SK-N-SH (cell line): ENCODE measurements around the gene IGF2. TPM values are rescaled to one million over a fixed set of nuclear protein-coding genes. Genes with fewer than 3 reads are reported as not detected.

Experiments
- CTCF ChIA-PET: fragments of 300-600, 350-600 bp; formaldehyde crosslinking; extraction: SDS; loops from one replicate; lab custom pipeline; 2021; lab: Yijun Ruan, JAX
- POLR2A ChIA-PET: fragments of 350-600 bp; sonication (Branson Sonifier 250); formaldehyde crosslinking; extraction: SDS; loops from one replicate; lab custom pipeline; 2020; ENCODE audit warnings: antibody characterized with exemption, inconsistent platforms; lab: Yijun Ruan, JAX
- DNase-seq: peaks from one replicate; pipeline ENCODE4 v3.0.0; 2012
- H2AFZ ChIP-seq: fragments of 200-600 bp; sonication (generic); 2 replicates; pipeline ENCODE4 v1.8.1; 2016; ENCODE audit warnings: antibody characterized with exemption, mild to moderate bottlenecking, low read depth
- H3F3A ChIP-seq: fragments of 200-600 bp; sonication (generic); replicated peaks from 2 replicates; pipeline ENCODE3; 2016; ENCODE audit warnings: antibody characterized with exemption, mild to moderate bottlenecking; ENCODE audit not compliant: insufficient read depth
- H3K27ac ChIP-seq, 2 experiments: fragments of 200-500 bp in 1 of 2; fragments of 200-600 bp in 1 of 2; sonication (Bioruptor generic) in 1 of 2; sonication (generic), shearing (Covaris generic) in 1 of 2; 2 replicates each; pipeline versions ENCODE4 v1.5.1 to v1.6.1; 2014 to 2016; ENCODE audit warnings: low read depth in 2 of 2, inconsistent platforms in 1 of 2, low read length in 1 of 2, mild to moderate bottlenecking in 1 of 2, mixed read lengths in 1 of 2
- H3K27me3 ChIP-seq: fragments of 200-600 bp; sonication (generic), shearing (Covaris generic); 2 replicates; pipeline ENCODE4 v1.6.1; 2016; ENCODE audit warnings: mixed run types; ENCODE audit not compliant: insufficient read depth
- H3K36me3 ChIP-seq, 2 experiments: fragments of 200-500 bp in 1 of 2; fragments of 200-600 bp in 1 of 2; sonication (Bioruptor generic) in 1 of 2; sonication (generic) in 1 of 2; replicated peaks in 1 of 2; 2 replicates each; pipeline versions ENCODE3 to v1.5.1; 2014 to 2016; ENCODE audit warnings: low read length in 1 of 2, mild to moderate bottlenecking in 1 of 2; ENCODE audit not compliant: insufficient read depth in 2 of 2, control insufficient read depth in 1 of 2
- H3K4me1 ChIP-seq, 2 experiments: fragments of 200-500 bp in 1 of 2; fragments of 200-600 bp in 1 of 2; sonication (Bioruptor generic) in 1 of 2; sonication (generic), shearing (Covaris generic) in 1 of 2; 2 replicates each; pipeline versions ENCODE4 v1.5.1 to v1.6.1; 2014 to 2016; ENCODE audit warnings: low read depth in 1 of 2, low read length in 1 of 2, mixed run types in 1 of 2; ENCODE audit not compliant: insufficient read depth in 2 of 2, control insufficient read depth in 1 of 2
- H3K4me2 ChIP-seq: fragments of 200-600 bp; sonication (generic), shearing (Covaris generic); 2 replicates; pipeline ENCODE4 v1.6.1; 2017; ENCODE audit warnings: mixed run types
- H3K4me3 ChIP-seq, 2 experiments: fragments of 200-500 bp in 1 of 2; fragments of 200-600 bp in 1 of 2; sonication (Bioruptor generic) in 1 of 2; sonication (generic), shearing (Covaris generic) in 1 of 2; 2 replicates each; pipeline versions ENCODE4 v1.5.1 to v1.8.1; 2014 to 2016; ENCODE audit warnings: low read depth in 2 of 2, inconsistent platforms in 1 of 2, low read length in 1 of 2, mild to moderate bottlenecking in 1 of 2, mixed read lengths in 1 of 2, moderate library complexity in 1 of 2
- H3K79me2 ChIP-seq: fragments of 200-600 bp; sonication (generic); 2 replicates; pipeline ENCODE4 v1.8.1; 2017; ENCODE audit warnings: mild to moderate bottlenecking; ENCODE audit not compliant: insufficient read depth
- H3K9ac ChIP-seq: fragments of 200-600 bp; sonication (generic); 2 replicates; pipeline ENCODE4 v1.6.1; 2017; ENCODE audit warnings: mixed run types
- H3K9me2 ChIP-seq: fragments of 200-600 bp; sonication (generic); 2 replicates; pipeline ENCODE4 v1.6.1; 2017; ENCODE audit warnings: mixed run types
- H3K9me3 ChIP-seq: fragments of 200-600 bp; sonication (generic); 2 replicates; pipeline ENCODE4 v1.6.1; 2017; ENCODE audit warnings: mixed run types, mild to moderate bottlenecking, moderate library complexity
- H4K20me1 ChIP-seq: fragments of 200-600 bp; sonication (generic); 2 replicates; pipeline ENCODE4 v1.6.1; 2017; ENCODE audit warnings: mild to moderate bottlenecking, mixed run types; ENCODE audit not compliant: insufficient read depth
- CHD2 ChIP-seq: fragments of 150-350 bp; IDR thresholded peaks from 2 replicates; pipeline ENCODE4 v1.6.1; 2018; ENCODE audit warnings: low read length; ENCODE audit not compliant: partially characterized antibody
- EZH2phosphoT487 ChIP-seq: fragments of 200-600 bp; sonication (generic); IDR thresholded peaks from 2 replicates; pipeline ENCODE4 v1.6.1; 2017; ENCODE audit warnings: low read depth, mixed run types, mild to moderate bottlenecking, antibody characterized with exemption, moderate library complexity, borderline replicate concordance
- FOSL2 ChIP-seq: IDR thresholded peaks from 2 replicates; pipeline ENCODE4 v1.4.0; 2012; ENCODE audit warnings: low read depth, mild to moderate bottlenecking, moderate library complexity, borderline replicate concordance
- GABPA ChIP-seq: IDR thresholded peaks from 2 replicates; pipeline ENCODE4 v1.4.0; 2012; ENCODE audit warnings: low read depth, mild to moderate bottlenecking
- GATA2 ChIP-seq: sonication (generic); formaldehyde crosslinking; IDR thresholded peaks from 2 replicates; pipeline ENCODE4 v1.5.0; 2020; ENCODE audit warnings: mild to moderate bottlenecking, missing genetic modification reagents
- JUND ChIP-seq: IDR thresholded peaks from 2 replicates; pipeline ENCODE4 v1.4.0; 2012
- MAX ChIP-seq: IDR thresholded peaks from 2 replicates; pipeline ENCODE4 v1.4.0; 2012; ENCODE audit warnings: low read depth
- NFIC ChIP-seq: IDR thresholded peaks from 2 replicates; pipeline ENCODE4 v1.4.0; 2012; ENCODE audit warnings: borderline replicate concordance
- PBX3 ChIP-seq: IDR thresholded peaks from 2 replicates; pipeline ENCODE4; 2012
- POLR2AphosphoS5 ChIP-seq: IDR thresholded peaks from 2 replicates; pipeline ENCODE4 v1.6.1; 2012; ENCODE audit warnings: low read depth, low read length
- RAD21 ChIP-seq: IDR thresholded peaks from 2 replicates; pipeline ENCODE4 v1.6.1; 2012; ENCODE audit warnings: mild to moderate bottlenecking, low read length
- RCOR1 ChIP-seq: fragments of 150-350 bp; IDR thresholded peaks from 2 replicates; pipeline ENCODE4 v1.6.1; 2017; ENCODE audit warnings: antibody characterized with exemption, low read length
- RFX5 ChIP-seq: IDR thresholded peaks from 2 replicates; pipeline ENCODE4 v1.6.1; 2012; ENCODE audit warnings: mild to moderate bottlenecking, improper control_type of control experiment, low read length
- RXRA ChIP-seq: IDR thresholded peaks from 2 replicates; pipeline ENCODE4 v1.4.0; 2012; ENCODE audit warnings: low read depth, mild to moderate bottlenecking, borderline replicate concordance
- SIN3A ChIP-seq: IDR thresholded peaks from 2 replicates; pipeline ENCODE4 v1.6.1; 2012; ENCODE audit warnings: low read depth, mild to moderate bottlenecking, low read length, moderate library complexity, borderline replicate concordance
- TEAD4 ChIP-seq: IDR thresholded peaks from 2 replicates; pipeline ENCODE4 v1.4.0; 2012; ENCODE audit warnings: mild to moderate bottlenecking, borderline replicate concordance; ENCODE audit not compliant: insufficient read depth
- WGBS: methylation state at CpG from one replicate; pipeline ENCODE4 v1.1.6; 2017; ENCODE audit warnings: low lambda C conversion rate; 5-methylcytosine and 5-hydroxymethylcytosine counted together
- polyA plus RNA-seq, 3 experiments: library from polyadenylated mRNA; depleted of rRNA; stranded (reverse); fragments of >200 nt; gene quantifications; 2 replicates each; pipeline ENCODE4 v1.2.3, GENCODE V29; 2012
- TF ChIP-seq, protein P1 (sequence below): fragments of 200-600 bp; sonication (generic); IDR thresholded peaks from 2 replicates; pipeline ENCODE4 v1.6.1; 2017; ENCODE audit warnings: antibody characterized with exemption, mild to moderate bottlenecking, moderate library complexity
- TF ChIP-seq, protein P2 (sequence below): IDR thresholded peaks from 2 replicates; pipeline ENCODE4 v1.6.1; 2012; ENCODE audit warnings: mild to moderate bottlenecking, low read depth, low read length, moderate library complexity

The IGF2 gene
- polyA plus RNA-seq, 1 of the 3 experiments (the other 2 are of a cell fraction) = 0.05 TPM

DNA sequence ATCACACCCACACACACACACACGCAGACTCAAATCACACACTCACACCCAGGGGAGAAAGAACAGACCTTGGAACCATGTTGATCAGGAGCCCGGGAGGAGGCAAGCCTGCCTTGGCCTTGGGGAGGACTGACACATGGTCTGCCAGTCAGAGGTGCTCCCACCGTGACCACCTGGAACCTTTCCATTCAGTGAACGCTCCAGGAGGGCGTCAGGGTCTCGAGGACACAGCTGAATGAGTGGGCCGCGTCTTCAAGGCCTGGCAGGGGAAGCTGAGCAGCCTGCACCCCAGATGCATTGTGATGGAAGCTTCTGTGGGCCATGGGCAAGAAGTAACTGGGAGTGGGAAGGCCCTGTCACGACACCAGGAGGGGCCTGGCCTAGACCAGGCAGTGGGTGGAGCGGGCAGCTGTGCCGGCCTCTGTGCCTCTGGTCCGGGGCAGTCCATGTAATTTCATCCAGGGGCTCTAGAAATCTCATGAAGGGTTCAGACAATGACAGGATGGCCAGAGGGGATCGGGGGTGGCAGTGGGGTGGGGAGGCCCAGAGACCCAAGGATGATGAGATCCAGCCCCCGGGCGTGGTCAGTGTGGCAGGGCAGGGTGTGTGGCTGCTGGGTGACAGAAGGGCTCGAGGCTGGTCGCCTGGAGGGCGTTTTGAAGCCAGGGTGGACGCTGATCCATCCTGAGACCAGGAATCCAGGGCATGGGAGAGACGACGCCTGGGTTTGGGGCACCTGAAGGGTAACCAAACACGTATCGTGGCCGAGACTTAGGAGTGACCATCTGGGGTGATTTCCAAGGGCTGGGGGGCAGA is 53.7 kb downstream of the IGF2 start:
- Histone ChIP-seq H3K27me3 (no peaks in the 10 kb centered on the region), H2AFZ (no peak overlapping the region), H3K79me2 (no peaks in the 10 kb centered on the region), H3K4me2 (no peak overlapping the region), H3K27ac (no peak overlapping the region), H4K20me1 (no peaks in the 10 kb centered on the region), H3K9ac (no peak overlapping the region), H3K4me1 (no peaks in the 10 kb centered on the region; a peak in 1 of 4 replicates), H3K4me3 (no peak overlapping the region), H3K36me3 (no peaks in the 10 kb centered on the region), H3K9me3 (no peaks in the 10 kb centered on the region), H3K9me2 (no peaks in the 10 kb centered on the region), H3F3A (no peaks in the 10 kb centered on the region)
- CTCF ChIA-PET = interaction anchor here (2.4 kb wide), 1 partner anchor 65 kb away, joined by 8 read pairs; no protein-coding TSS in a partner anchor
- 47% methylated on average over 8 of the region's 24 CpGs for WGBS
- POLR2A ChIA-PET = no interaction called here
- no peak for DNase-seq
- TF ChIP-seq NFIC (no peak), FOSL2 (no peak), JUND (no peak), GABPA (no peak), EZH2phosphoT487 (no peak)

GRCh38 chr11:2084721-2085120 is 54.5 kb downstream of the IGF2 start:
- Histone ChIP-seq H3K27ac (no peak overlapping the region), H4K20me1 (no peaks in the 10 kb centered on the region), H3F3A (no peaks in the 10 kb centered on the region), H3K36me3 (no peaks in the 10 kb centered on the region), H3K4me1 (no peaks in the 10 kb centered on the region), H3K27me3 (no peaks in the 10 kb centered on the region), H3K9ac (no peak overlapping the region), H2AFZ (no peak overlapping the region), H3K79me2 (no peaks in the 10 kb centered on the region), H3K9me3 (no peaks in the 10 kb centered on the region), H3K4me2 (no peak overlapping the region), H3K4me3 (no peak overlapping the region), H3K9me2 (no peaks in the 10 kb centered on the region)
- WGBS = 75% methylated on average over 13 of the region's 13 CpGs
- DNase-seq = no peak
- ChIA-PET POLR2A (no interaction called here), CTCF (no interaction called here)
- TF ChIP-seq MAX (no peak), NFIC (no peak), PBX3 (no peak), POLR2AphosphoS5 (no peak), RXRA (no peak), RCOR1 (no peak), CHD2 (no peak), RAD21 (no peak), FOSL2 (no peak), SIN3A (no peak), GATA2 (CRISPR knock-in tag) (no peak), RFX5 (no peak), TEAD4 (no peak)
- TF ChIP-seq, protein P1, sequence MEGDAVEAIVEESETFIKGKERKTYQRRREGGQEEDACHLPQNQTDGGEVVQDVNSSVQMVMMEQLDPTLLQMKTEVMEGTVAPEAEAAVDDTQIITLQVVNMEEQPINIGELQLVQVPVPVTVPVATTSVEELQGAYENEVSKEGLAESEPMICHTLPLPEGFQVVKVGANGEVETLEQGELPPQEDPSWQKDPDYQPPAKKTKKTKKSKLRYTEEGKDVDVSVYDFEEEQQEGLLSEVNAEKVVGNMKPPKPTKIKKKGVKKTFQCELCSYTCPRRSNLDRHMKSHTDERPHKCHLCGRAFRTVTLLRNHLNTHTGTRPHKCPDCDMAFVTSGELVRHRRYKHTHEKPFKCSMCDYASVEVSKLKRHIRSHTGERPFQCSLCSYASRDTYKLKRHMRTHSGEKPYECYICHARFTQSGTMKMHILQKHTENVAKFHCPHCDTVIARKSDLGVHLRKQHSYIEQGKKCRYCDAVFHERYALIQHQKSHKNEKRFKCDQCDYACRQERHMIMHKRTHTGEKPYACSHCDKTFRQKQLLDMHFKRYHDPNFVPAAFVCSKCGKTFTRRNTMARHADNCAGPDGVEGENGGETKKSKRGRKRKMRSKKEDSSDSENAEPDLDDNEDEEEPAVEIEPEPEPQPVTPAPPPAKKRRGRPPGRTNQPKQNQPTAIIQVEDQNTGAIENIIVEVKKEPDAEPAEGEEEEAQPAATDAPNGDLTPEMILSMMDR = no peak
- TF ChIP-seq, protein P2, sequence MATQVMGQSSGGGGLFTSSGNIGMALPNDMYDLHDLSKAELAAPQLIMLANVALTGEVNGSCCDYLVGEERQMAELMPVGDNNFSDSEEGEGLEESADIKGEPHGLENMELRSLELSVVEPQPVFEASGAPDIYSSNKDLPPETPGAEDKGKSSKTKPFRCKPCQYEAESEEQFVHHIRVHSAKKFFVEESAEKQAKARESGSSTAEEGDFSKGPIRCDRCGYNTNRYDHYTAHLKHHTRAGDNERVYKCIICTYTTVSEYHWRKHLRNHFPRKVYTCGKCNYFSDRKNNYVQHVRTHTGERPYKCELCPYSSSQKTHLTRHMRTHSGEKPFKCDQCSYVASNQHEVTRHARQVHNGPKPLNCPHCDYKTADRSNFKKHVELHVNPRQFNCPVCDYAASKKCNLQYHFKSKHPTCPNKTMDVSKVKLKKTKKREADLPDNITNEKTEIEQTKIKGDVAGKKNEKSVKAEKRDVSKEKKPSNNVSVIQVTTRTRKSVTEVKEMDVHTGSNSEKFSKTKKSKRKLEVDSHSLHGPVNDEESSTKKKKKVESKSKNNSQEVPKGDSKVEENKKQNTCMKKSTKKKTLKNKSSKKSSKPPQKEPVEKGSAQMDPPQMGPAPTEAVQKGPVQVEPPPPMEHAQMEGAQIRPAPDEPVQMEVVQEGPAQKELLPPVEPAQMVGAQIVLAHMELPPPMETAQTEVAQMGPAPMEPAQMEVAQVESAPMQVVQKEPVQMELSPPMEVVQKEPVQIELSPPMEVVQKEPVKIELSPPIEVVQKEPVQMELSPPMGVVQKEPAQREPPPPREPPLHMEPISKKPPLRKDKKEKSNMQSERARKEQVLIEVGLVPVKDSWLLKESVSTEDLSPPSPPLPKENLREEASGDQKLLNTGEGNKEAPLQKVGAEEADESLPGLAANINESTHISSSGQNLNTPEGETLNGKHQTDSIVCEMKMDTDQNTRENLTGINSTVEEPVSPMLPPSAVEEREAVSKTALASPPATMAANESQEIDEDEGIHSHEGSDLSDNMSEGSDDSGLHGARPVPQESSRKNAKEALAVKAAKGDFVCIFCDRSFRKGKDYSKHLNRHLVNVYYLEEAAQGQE = no peak
